ENCODE data around the gene SMPD2. TPM values are rescaled to one million over a fixed set of nuclear protein-coding genes. Genes with fewer than 3 reads are reported as not detected.

Gene SMPD2
- total RNA-seq, 3 donors from 2014 or later: 13.4 to 24.8 (median 22.7) TPM

- intact Hi-C loops (cut with DNase I, micrococcal nuclease): no loop called here
- H3K36me3 ChIP-seq (ENCODE audit: low read depth): no peaks in the 10 kb centered on the region
- DNase-seq (peak in 1 of 3 donors; percentile 51), ATAC-seq (peak; percentile 68)
- no peaks in the 10 kb centered on the region for H3K9me3 ChIP-seq
- peaks cover 10% of the 10 kb centered on the region for H3K4me1 ChIP-seq (ENCODE audit: low read depth)
- TF ChIP-seq CTCF (IDR thresholded peaks at IDR 0.05): no peak
- no peak overlapping the region for H3K4me3 ChIP-seq
Observed at GRCh38 chr6:109486068-109486467, 45.5 kb downstream of the SMPD2 start.

- intact Hi-C loops (cut with DNase I, micrococcal nuclease): no loop called here
- no peaks in the 10 kb centered on the region for H3K9me3 ChIP-seq
- no peak overlapping the region for H3K4me3 ChIP-seq
- TF ChIP-seq CTCF (IDR thresholded peaks at IDR 0.05): no peak
- no peaks in the 10 kb centered on the region for H3K36me3 ChIP-seq (ENCODE audit: low read depth)
- H3K4me1 ChIP-seq (ENCODE audit: low read depth): no peaks in the 10 kb centered on the region
- ATAC-seq (no peak), DNase-seq (no peak)
Observed at GRCh38 chr6:109488001-109488400, 47.5 kb downstream of the SMPD2 start.

- Histone ChIP-seq H3K9me3 (no peaks in the 10 kb centered on the region), H3K4me3 (no peak overlapping the region), H3K36me3 (ENCODE audit: low read depth) (no peaks in the 10 kb centered on the region), H3K4me1 (ENCODE audit: low read depth) (no peaks in the 10 kb centered on the region)
- intact Hi-C loops (cut with DNase I, micrococcal nuclease): no loop called here
- DNase-seq: no peak
- TF ChIP-seq CTCF (IDR thresholded peaks at IDR 0.05): no peak
- ATAC-seq: no peak
Observed at GRCh38 chr6:109490713-109491112, 50.2 kb downstream of the SMPD2 start.

- DNase-seq (no peak), ATAC-seq (peak; percentile 86)
- no peaks in the 10 kb centered on the region for H3K4me1 ChIP-seq (ENCODE audit: low read depth)
- no peaks in the 10 kb centered on the region for H3K36me3 ChIP-seq (ENCODE audit: low read depth)
- no peaks in the 10 kb centered on the region for H3K9me3 ChIP-seq
- no peak for TF ChIP-seq CTCF (IDR thresholded peaks at IDR 0.05)
- intact Hi-C loops (cut with DNase I, micrococcal nuclease): no loop called here
- H3K4me3 ChIP-seq: no peak overlapping the region
Observed at GRCh38 chr6:109491207-109491938, 50.8 kb downstream of the SMPD2 start.

Other genes starting within 250 kb of the SMPD2 start
- gene CD164, start 58.3 kb upstream of the SMPD2 start, total RNA-seq: 100 to 1,000 TPM; 337 to 845 (median 513) TPM
- 1 to 10 TPM in 2 of 3 donors, under 1 TPM in 1; 0.67 to 5.5 (median 2.9) TPM for gene PPIL6, start 96 bp upstream of the SMPD2 start, total RNA-seq
- 10 to 100 TPM; 43.1 to 72.9 (median 57.8) TPM for gene MICAL1, start 15.0 kb downstream of the SMPD2 start, total RNA-seq
- gene ZBTB24, start 42.5 kb downstream of the SMPD2 start, total RNA-seq: 1 to 10 TPM; 6.5 to 7.7 (median 6.9) TPM